Measurements from ENCODE around the gene NUDT16L1.

Gene NUDT16L1

GRCh38 chr16:4726616-4727015 lies 33.3 kb downstream of the NUDT16L1 start:
- TF ChIP-seq EP300 (IDR thresholded peaks at IDR 0.05; ENCODE audit: borderline replicate concordance) (no peak), YY1 (IDR thresholded peaks at IDR 0.05; ENCODE audit: low read depth) (no peak), TEAD4 (IDR thresholded peaks at IDR 0.05) (no peak)

- TF ChIP-seq USF1 (IDR thresholded peaks at IDR 0.05) (no peak), CEBPB (IDR thresholded peaks at IDR 0.05) (no peak), MAX (IDR thresholded peaks at IDR 0.05) (no peak), REST (IDR thresholded peaks at IDR 0.05; ENCODE audit: low read depth) (no peak), EGR1 (IDR thresholded peaks at IDR 0.05) (no peak), ZBTB7A (IDR thresholded peaks at IDR 0.05; ENCODE audit: low read depth) (no peak), NFIC (IDR thresholded peaks at IDR 0.05) (no peak), FOXM1 (IDR thresholded peaks at IDR 0.05; ENCODE audit: borderline replicate concordance, low read depth) (no peak), RAD21 (IDR thresholded peaks at IDR 0.05; ENCODE audit: low read depth) (no peak), EP300 (IDR thresholded peaks at IDR 0.05; ENCODE audit: borderline replicate concordance) (no peak), TCF12 (IDR thresholded peaks at IDR 0.05; ENCODE audit: low read depth) (no peak), TEAD4 (IDR thresholded peaks at IDR 0.05) (no peak), YY1 (IDR thresholded peaks at IDR 0.05; ENCODE audit: low read depth) (no peak), TAF1 (IDR thresholded peaks at IDR 0.05; ENCODE audit: low read depth) (no peak), CREB1 (IDR thresholded peaks at IDR 0.05; ENCODE audit: low read depth) (no peak)
These were observed 35.3 kb downstream of the NUDT16L1 start for GRCh38 chr16:4728676-4729075.

- TF ChIP-seq FOXM1 (IDR thresholded peaks at IDR 0.05; ENCODE audit: borderline replicate concordance, low read depth) (no peak), REST (IDR thresholded peaks at IDR 0.05; ENCODE audit: low read depth) (no peak), RAD21 (IDR thresholded peaks at IDR 0.05; ENCODE audit: low read depth) (no peak), USF1 (IDR thresholded peaks at IDR 0.05) (no peak), NFIC (IDR thresholded peaks at IDR 0.05) (no peak), EGR1 (IDR thresholded peaks at IDR 0.05) (no peak), TCF12 (IDR thresholded peaks at IDR 0.05; ENCODE audit: low read depth) (no peak), MAX (IDR thresholded peaks at IDR 0.05) (no peak), CEBPB (IDR thresholded peaks at IDR 0.05) (no peak), TEAD4 (IDR thresholded peaks at IDR 0.05) (no peak), CREB1 (IDR thresholded peaks at IDR 0.05; ENCODE audit: low read depth) (no peak), TAF1 (IDR thresholded peaks at IDR 0.05; ENCODE audit: low read depth) (no peak), YY1 (IDR thresholded peaks at IDR 0.05; ENCODE audit: low read depth) (no peak), EP300 (IDR thresholded peaks at IDR 0.05; ENCODE audit: borderline replicate concordance) (no peak), ZBTB7A (IDR thresholded peaks at IDR 0.05; ENCODE audit: low read depth) (no peak)
These were observed 36.5 kb downstream of the NUDT16L1 start for GRCh38 chr16:4729876-4730275.

- TF ChIP-seq NFIC (IDR thresholded peaks at IDR 0.05) = no peak
- TF ChIP-seq TAF1 (IDR thresholded peaks at IDR 0.05; ENCODE audit: low read depth) = no peak
- no peak for TF ChIP-seq MAX (IDR thresholded peaks at IDR 0.05)
- no peak for TF ChIP-seq REST (IDR thresholded peaks at IDR 0.05; ENCODE audit: low read depth)
- TF ChIP-seq CREB1 (IDR thresholded peaks at IDR 0.05; ENCODE audit: low read depth) = no peak
- no peak for TF ChIP-seq EGR1 (IDR thresholded peaks at IDR 0.05)
- TF ChIP-seq EP300 (IDR thresholded peaks at IDR 0.05; ENCODE audit: borderline replicate concordance) = no peak
- TF ChIP-seq ZBTB7A (IDR thresholded peaks at IDR 0.05; ENCODE audit: low read depth) = no peak
- TF ChIP-seq FOXM1 (IDR thresholded peaks at IDR 0.05; ENCODE audit: borderline replicate concordance, low read depth) = no peak
- TF ChIP-seq CEBPB (IDR thresholded peaks at IDR 0.05) = no peak
These were observed 39.9 kb downstream of the NUDT16L1 start for GRCh38 chr16:4733211-4733742.
